Lower lobe of right lung (tissue), 2 donors: Measurements from ENCODE around the gene MICAL2. TPM values are rescaled to one million over a fixed set of nuclear protein-coding genes. Genes with fewer than 3 reads are reported as not detected.

ENCODE experiments used
- ATAC-seq, 2 donors: fragments of 200-7000 bp; cut with Tn5 transposase; one replicate each; pipeline ENCODE4 v1.9.1; 2020 to 2022; ENCODE audit warnings: mild to moderate bottlenecking in 2 of 2, moderate library complexity in 2 of 2
- DNase-seq: peaks from one replicate; pipeline ENCODE4 v3.0.0-alpha.2; 2020
- H3K27ac ChIP-seq: fragments of 200-600 bp; one replicate; pipeline ENCODE4 v1.8.0; 2022
- H3K27me3 ChIP-seq: fragments of 200-600 bp; one replicate; pipeline ENCODE4 v1.8.0; 2022; ENCODE audit warnings: low read depth
- H3K36me3 ChIP-seq: fragments of 200-600 bp; one replicate; pipeline ENCODE4 v1.8.0; 2022; ENCODE audit warnings: mild to moderate bottlenecking
- H3K4me1 ChIP-seq: fragments of 200-600 bp; one replicate; pipeline ENCODE4 v1.8.0; 2022
- H3K4me3 ChIP-seq: fragments of 200-600 bp; one replicate; pipeline ENCODE4 v1.8.0; 2022; ENCODE audit warnings: mild to moderate bottlenecking
- H3K9me3 ChIP-seq: fragments of 200-600 bp; one replicate; pipeline ENCODE4 v1.8.0; 2022
- intact Hi-C: fragments of 100-400 bp; cut with DNase I; formaldehyde crosslinking; loops from one replicate; pipeline ENCODE4 v1.11.0; 2022
- microRNA-seq: library from miRNA; unstranded; fragments of <30 nt; microRNA quantifications from one replicate; pipeline ENCODE4 v1.2.0, GENCODE V29; 2020; ENCODE audit warnings: borderline number of aligned reads
- total RNA-seq: library from RNA; stranded (reverse); fragmentation: NEBNext Ultra II Directional; extraction: Animal tissue kit (Norgen Biotek cat#: 25700); gene quantifications from one replicate; pipeline ENCODE4 v1.2.1, GENCODE V29; 2021
- TF ChIP-seq, protein P1 (sequence below): fragments of 200-600 bp; IDR thresholded peaks from one replicate; pipeline ENCODE4 v1.8.0; 2022; ENCODE audit warnings: antibody characterized with exemption, mild to moderate bottlenecking
- donor health status: DM: no; HTN: yes; CAD: no; lungs with severe emphysema.

The MICAL2 gene
- total RNA-seq, 1 donor from 2014 or later, result 127 TPM

DNA sequence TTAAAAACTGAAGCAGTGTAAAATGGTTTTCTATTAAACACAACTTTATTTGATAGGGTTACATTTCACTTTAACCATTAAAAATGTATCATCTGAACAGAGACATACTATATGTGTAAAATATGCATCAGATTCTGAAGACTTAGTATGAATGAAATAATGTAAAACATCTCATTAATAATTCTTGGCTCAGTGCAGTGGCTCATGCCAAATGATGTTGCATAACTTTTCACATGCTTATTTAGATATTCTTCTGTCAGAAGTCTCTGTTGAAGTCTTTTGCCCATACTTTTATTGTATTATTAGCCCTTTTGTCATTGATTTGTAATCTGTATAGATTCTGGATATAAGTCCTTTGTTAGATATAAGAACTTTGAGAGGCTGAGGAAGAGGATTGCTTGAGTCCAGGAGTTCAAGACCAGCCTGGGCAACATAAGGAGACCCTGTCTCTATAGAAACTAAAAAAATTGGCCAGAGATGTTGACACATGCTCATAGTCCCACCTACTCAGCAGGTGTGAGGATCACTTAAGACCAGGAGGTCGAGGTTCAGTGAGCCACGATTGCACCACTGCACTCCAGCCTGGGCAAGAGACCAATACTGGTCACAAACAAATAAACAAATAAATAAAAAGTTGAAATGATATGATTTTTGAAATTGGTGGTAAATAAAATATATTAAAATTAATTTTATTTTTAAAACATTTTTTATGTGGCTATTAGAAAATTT lies 193.2 kb downstream of the MICAL2 start:
- no peak for DNase-seq
- Histone ChIP-seq H3K4me1 (no peaks in the 10 kb centered on the region), H3K27ac (no peak overlapping the region), H3K4me3 (no peak overlapping the region), H3K27me3 (no peaks in the 10 kb centered on the region), H3K9me3 (peaks cover 11% of the 10 kb centered on the region), H3K36me3 (no peaks in the 10 kb centered on the region)
- no peak for ATAC-seq
- TF ChIP-seq, protein P1, sequence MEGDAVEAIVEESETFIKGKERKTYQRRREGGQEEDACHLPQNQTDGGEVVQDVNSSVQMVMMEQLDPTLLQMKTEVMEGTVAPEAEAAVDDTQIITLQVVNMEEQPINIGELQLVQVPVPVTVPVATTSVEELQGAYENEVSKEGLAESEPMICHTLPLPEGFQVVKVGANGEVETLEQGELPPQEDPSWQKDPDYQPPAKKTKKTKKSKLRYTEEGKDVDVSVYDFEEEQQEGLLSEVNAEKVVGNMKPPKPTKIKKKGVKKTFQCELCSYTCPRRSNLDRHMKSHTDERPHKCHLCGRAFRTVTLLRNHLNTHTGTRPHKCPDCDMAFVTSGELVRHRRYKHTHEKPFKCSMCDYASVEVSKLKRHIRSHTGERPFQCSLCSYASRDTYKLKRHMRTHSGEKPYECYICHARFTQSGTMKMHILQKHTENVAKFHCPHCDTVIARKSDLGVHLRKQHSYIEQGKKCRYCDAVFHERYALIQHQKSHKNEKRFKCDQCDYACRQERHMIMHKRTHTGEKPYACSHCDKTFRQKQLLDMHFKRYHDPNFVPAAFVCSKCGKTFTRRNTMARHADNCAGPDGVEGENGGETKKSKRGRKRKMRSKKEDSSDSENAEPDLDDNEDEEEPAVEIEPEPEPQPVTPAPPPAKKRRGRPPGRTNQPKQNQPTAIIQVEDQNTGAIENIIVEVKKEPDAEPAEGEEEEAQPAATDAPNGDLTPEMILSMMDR, result no peak
- intact Hi-C loops, result no loop called here

DNA sequence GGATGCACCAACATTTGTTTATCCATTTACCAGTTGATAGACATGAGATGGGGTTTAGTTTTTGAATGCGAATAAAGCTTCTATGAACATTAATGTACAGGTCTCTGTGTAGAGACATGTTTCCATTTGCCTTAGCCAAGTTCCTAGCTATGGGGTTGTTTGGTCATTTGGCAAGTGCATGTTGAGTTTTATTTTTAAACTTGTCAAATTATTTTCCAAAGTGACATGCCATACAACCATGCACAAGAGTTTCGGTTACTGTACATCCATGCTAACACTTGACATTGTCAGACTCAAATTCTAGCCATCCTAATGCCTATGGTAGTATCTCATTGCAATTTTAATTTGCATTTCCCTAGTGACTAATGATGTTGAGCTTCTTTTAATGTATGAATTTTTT lies 196.4 kb downstream of the MICAL2 start:
- H3K4me1 ChIP-seq, result no peaks in the 10 kb centered on the region
- ATAC-seq (no peak), DNase-seq (no peak)
- intact Hi-C loops, result no loop called here
- H3K9me3 ChIP-seq, result no peaks in the 10 kb centered on the region
- H3K27ac ChIP-seq, result no peak overlapping the region
- H3K36me3 ChIP-seq, result no peaks in the 10 kb centered on the region
- no peak overlapping the region for H3K4me3 ChIP-seq
- TF ChIP-seq, protein P1, result no peak
- H3K27me3 ChIP-seq, result no peaks in the 10 kb centered on the region

DNA sequence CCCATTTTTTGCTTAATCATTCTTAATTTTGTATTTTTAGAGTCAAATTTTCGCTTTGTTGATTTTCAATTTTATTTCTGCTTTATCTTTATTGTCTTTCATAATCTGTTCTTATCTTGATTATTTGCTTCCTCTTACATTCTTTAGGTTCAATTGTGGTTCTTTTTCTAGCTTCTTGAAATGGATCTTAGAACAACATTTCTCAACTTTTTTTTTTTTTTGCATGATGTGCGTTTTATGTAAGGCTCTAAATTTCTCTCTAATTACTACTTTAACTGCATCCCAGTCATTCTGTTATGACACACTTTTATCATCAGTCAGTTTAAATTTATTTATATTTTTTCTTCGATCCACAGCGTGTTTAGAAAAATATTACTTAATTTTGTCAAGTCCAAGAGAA lies 201.7 kb downstream of the MICAL2 start:
- Histone ChIP-seq H3K36me3 (no peaks in the 10 kb centered on the region), H3K9me3 (peaks cover 14% of the 10 kb centered on the region), H3K27ac (no peak overlapping the region), H3K4me1 (no peaks in the 10 kb centered on the region), H3K27me3 (no peaks in the 10 kb centered on the region), H3K4me3 (no peak overlapping the region)
- TF ChIP-seq, protein P1, result no peak
- ATAC-seq (no peak), DNase-seq (no peak)
- intact Hi-C loops, result no loop called here

Small RNA genes within 50 kb of the gene (microRNA-seq; reads per million reads assigned to microRNA genes)
- gene MIR6124, result not detected

Other genes starting within 250 kb of the MICAL2 start
- gene DKK3, start 102.0 kb upstream of the MICAL2 start, total RNA-seq, result 111 TPM